Stimulated activated naive B cell treated with anti-CD40 and anti-IgM and Interleukin-4, amounts not matched to agents 10 μg/mL and 1 μg/mL and 100 μg/mL, for 72 hours (primary cell): ENCODE measurements around the gene RPL38.
A peak's percentile ranks its signal among the peaks of the same experiment; 100 is the strongest.

ENCODE experiments used
- ATAC-seq, 2 donors: fragments of 150-1000 bp; cut with Tn5 transposase; replicated peaks; 2 replicates each; pipeline ENCODE4 v1.10.0; 2021; ENCODE audit warnings: moderate library complexity in 1 of 2
- DNase-seq: peaks from one replicate; pipeline ENCODE4 v3.0.0; 2021
- H3K27ac Mint-ChIP-seq: one replicate; pipeline ENCODE4 v1.8.0; 2022; ENCODE audit warnings: mild to moderate bottlenecking, mixed read lengths
- H3K27me3 Mint-ChIP-seq, 2 donors: one replicate each; pipeline ENCODE4 v1.8.0; 2022; ENCODE audit warnings: mixed read lengths in 2 of 2
- H3K36me3 Mint-ChIP-seq, 2 donors: one replicate each; pipeline ENCODE4 v1.8.0; 2022; ENCODE audit warnings: mixed read lengths in 2 of 2, mild to moderate bottlenecking in 1 of 2
- H3K4me1 Mint-ChIP-seq, 2 donors: one replicate each; pipeline ENCODE4 v1.8.0; 2022; ENCODE audit warnings: mixed read lengths in 2 of 2, mild to moderate bottlenecking in 1 of 2
- H3K4me3 Mint-ChIP-seq, 2 donors: one replicate each; pipeline ENCODE4 v1.8.0; 2022; ENCODE audit warnings: mild to moderate bottlenecking in 2 of 2, mixed read lengths in 2 of 2, moderate library complexity in 1 of 2
- H3K9me3 Mint-ChIP-seq, 2 donors: one replicate each; pipeline ENCODE4 v1.8.0; 2022; ENCODE audit warnings: mixed read lengths in 2 of 2, mild to moderate bottlenecking in 1 of 2

RPL38 gene

GRCh38 chr17:74219576-74220133 is 16.2 kb downstream of the RPL38 start:
- H3K4me3 Mint-ChIP-seq, result no peak overlapping the region
- peaks cover 0 to 4% of the 10 kb centered on the region in 2 donors for H3K9me3 Mint-ChIP-seq
- ATAC-seq, result no peak

GRCh38 chr17:74220219-74220618 is 16.7 kb downstream of the RPL38 start:
- Mint-ChIP-seq H3K4me1 (peaks cover 15 to 22% of the 10 kb centered on the region in 2 donors), H3K36me3 (peaks cover 35 to 69% of the 10 kb centered on the region in 2 donors), H3K9me3 (peaks cover 0 to 4% of the 10 kb centered on the region in 2 donors), H3K4me3 (no peak overlapping the region), H3K27ac (no peak overlapping the region), H3K27me3 (no peaks in the 10 kb centered on the region)
- no peak for ATAC-seq
- no peak for DNase-seq

More at GRCh38 chr17:74219576-74220133, 16.2 kb downstream of the RPL38 start:
- Mint-ChIP-seq H3K27ac (no peak overlapping the region), H3K27me3 (no peaks in the 10 kb centered on the region), H3K4me1 (peaks cover 16 to 27% of the 10 kb centered on the region in 2 donors), H3K36me3 (peaks cover 29 to 63% of the 10 kb centered on the region in 2 donors)
- no peak for DNase-seq

GRCh38 chr17:74220946-74221818 is 17.7 kb downstream of the RPL38 start:
- ATAC-seq, result no peak
- Mint-ChIP-seq H3K4me3 (no peak overlapping the region), H3K36me3 (peaks cover 43 to 73% of the 10 kb centered on the region in 2 donors), H3K4me1 (peaks cover 8 to 20% of the 10 kb centered on the region in 2 donors), H3K9me3 (peaks cover 0 to 4% of the 10 kb centered on the region in 2 donors), H3K27me3 (no peaks in the 10 kb centered on the region), H3K27ac (no peak overlapping the region)
- DNase-seq, result no peak

- no peaks in the 10 kb centered on the region for H3K27me3 Mint-ChIP-seq
- H3K9me3 Mint-ChIP-seq, result peaks cover 0 to 4% of the 10 kb centered on the region in 2 donors
- peaks cover 2 to 12% of the 10 kb centered on the region in 2 donors for H3K4me1 Mint-ChIP-seq
- peaks cover 45 to 70% of the 10 kb centered on the region in 2 donors for H3K36me3 Mint-ChIP-seq
- H3K4me3 Mint-ChIP-seq, result no peak overlapping the region
- DNase-seq, result no peak
- H3K27ac Mint-ChIP-seq, result no peak overlapping the region
- ATAC-seq, result no peak
Measured at GRCh38 chr17:74222399-74222798, 18.9 kb downstream of the RPL38 start.

- peaks cover 0 to 4% of the 10 kb centered on the region in 2 donors for H3K9me3 Mint-ChIP-seq
- ATAC-seq (no peak), DNase-seq (no peak)
- no peak overlapping the region for H3K27ac Mint-ChIP-seq
- H3K36me3 Mint-ChIP-seq, result peaks cover 44 to 62% of the 10 kb centered on the region in 2 donors
- peaks cover 2 to 11% of the 10 kb centered on the region in 2 donors for H3K4me1 Mint-ChIP-seq
- no peak overlapping the region for H3K4me3 Mint-ChIP-seq
- no peaks in the 10 kb centered on the region for H3K27me3 Mint-ChIP-seq
Measured at GRCh38 chr17:74223901-74224300, 20.4 kb downstream of the RPL38 start.

- ATAC-seq, result no peak
Measured at GRCh38 chr17:74224959-74225725, 21.7 kb downstream of the RPL38 start.

GRCh38 chr17:74226252-74226651 is 22.8 kb downstream of the RPL38 start:
- ATAC-seq, result no peak
- no peak for DNase-seq
- no peak overlapping the region for H3K4me3 Mint-ChIP-seq
- no peaks in the 10 kb centered on the region for H3K27me3 Mint-ChIP-seq
- no peak overlapping the region for H3K27ac Mint-ChIP-seq
- no peaks in the 10 kb centered on the region for H3K9me3 Mint-ChIP-seq
- H3K36me3 Mint-ChIP-seq, result peaks cover 50 to 65% of the 10 kb centered on the region in 2 donors
- H3K4me1 Mint-ChIP-seq, result peaks cover 0 to 11% of the 10 kb centered on the region in 2 donors

More at GRCh38 chr17:74224959-74225725, 21.7 kb downstream of the RPL38 start:
- Mint-ChIP-seq H3K9me3 (no peaks in the 10 kb centered on the region), H3K27me3 (no peaks in the 10 kb centered on the region), H3K4me1 (peaks cover 0 to 11% of the 10 kb centered on the region in 2 donors), H3K36me3 (peaks cover 48 to 60% of the 10 kb centered on the region in 2 donors), H3K27ac (no peak overlapping the region), H3K4me3 (no peak overlapping the region)
- DNase-seq, result no peak

GRCh38 chr17:74227271-74228080 is 24.0 kb downstream of the RPL38 start:
- DNase-seq (no peak), ATAC-seq (no peak)
- Mint-ChIP-seq H3K27me3 (no peaks in the 10 kb centered on the region), H3K9me3 (no peaks in the 10 kb centered on the region), H3K36me3 (peaks cover 48 to 62% of the 10 kb centered on the region in 2 donors), H3K27ac (no peak overlapping the region), H3K4me1 (peaks cover 0 to 11% of the 10 kb centered on the region in 2 donors), H3K4me3 (no peak overlapping the region)

- Mint-ChIP-seq H3K4me1 (peaks cover 3 to 11% of the 10 kb centered on the region in 2 donors), H3K9me3 (no peaks in the 10 kb centered on the region), H3K27ac (no peak overlapping the region), H3K4me3 (no peak overlapping the region), H3K27me3 (no peaks in the 10 kb centered on the region), H3K36me3 (peaks cover 49 to 60% of the 10 kb centered on the region in 2 donors)
- ATAC-seq (no peak), DNase-seq (no peak)
Measured at GRCh38 chr17:74228306-74228978, 25.0 kb downstream of the RPL38 start.

- H3K4me3 Mint-ChIP-seq, result no peak overlapping the region
- peaks cover 10 to 17% of the 10 kb centered on the region in 2 donors for H3K4me1 Mint-ChIP-seq
- no peaks in the 10 kb centered on the region for H3K27me3 Mint-ChIP-seq
- no peak for DNase-seq
- no peak overlapping the region for H3K27ac Mint-ChIP-seq
- ATAC-seq, result no peak
- peaks cover 31 to 35% of the 10 kb centered on the region in 2 donors for H3K36me3 Mint-ChIP-seq
- no peaks in the 10 kb centered on the region for H3K9me3 Mint-ChIP-seq
Measured at GRCh38 chr17:74230896-74231295, 27.4 kb downstream of the RPL38 start.

- H3K4me3 Mint-ChIP-seq, result no peak overlapping the region
- H3K27ac Mint-ChIP-seq, result no peak overlapping the region
- DNase-seq (no peak), ATAC-seq (no peak)
- H3K36me3 Mint-ChIP-seq, result peaks cover 23 to 26% of the 10 kb centered on the region in 2 donors
- H3K4me1 Mint-ChIP-seq, result peaks cover 10 to 11% of the 10 kb centered on the region in 2 donors
- no peaks in the 10 kb centered on the region for H3K27me3 Mint-ChIP-seq
- H3K9me3 Mint-ChIP-seq, result no peaks in the 10 kb centered on the region
Measured at GRCh38 chr17:74231928-74232907, 28.7 kb downstream of the RPL38 start.

- Mint-ChIP-seq H3K36me3 (peaks cover 24 to 27% of the 10 kb centered on the region in 2 donors), H3K27ac (peak overlapping the region; percentile 25), H3K4me3 (no peak overlapping the region)
Measured at GRCh38 chr17:74233937-74234336, 30.5 kb downstream of the RPL38 start.

More at GRCh38 chr17:74233937-74234336, 30.5 kb downstream of the RPL38 start:
- ATAC-seq (no peak), DNase-seq (no peak)
- Mint-ChIP-seq H3K9me3 (no peaks in the 10 kb centered on the region), H3K27me3 (no peaks in the 10 kb centered on the region), H3K4me1 (peaks cover 10 to 11% of the 10 kb centered on the region in 2 donors)
